GM19238 (cell line): Measurements from ENCODE around the gene S100P.
"Not testable (repeated sequence)": the region's sequence is repeated elsewhere in the genome, so short reads cannot be mapped to it uniquely, and the experiment has no call there.

Experiments
- DNase-seq: peaks from one replicate; pipeline ENCODE4 v3.0.0; 2011; ENCODE audit warnings: low spot score; ENCODE audit not compliant: insufficient read length

S100P gene

GRCh38 chr4:6720202-6720699 lies 26.6 kb downstream of the S100P start:
- DNase-seq = peak; percentile 86

- no peak for DNase-seq
These were observed 27.4 kb downstream of the S100P start for GRCh38 chr4:6721121-6721520.

DNA sequence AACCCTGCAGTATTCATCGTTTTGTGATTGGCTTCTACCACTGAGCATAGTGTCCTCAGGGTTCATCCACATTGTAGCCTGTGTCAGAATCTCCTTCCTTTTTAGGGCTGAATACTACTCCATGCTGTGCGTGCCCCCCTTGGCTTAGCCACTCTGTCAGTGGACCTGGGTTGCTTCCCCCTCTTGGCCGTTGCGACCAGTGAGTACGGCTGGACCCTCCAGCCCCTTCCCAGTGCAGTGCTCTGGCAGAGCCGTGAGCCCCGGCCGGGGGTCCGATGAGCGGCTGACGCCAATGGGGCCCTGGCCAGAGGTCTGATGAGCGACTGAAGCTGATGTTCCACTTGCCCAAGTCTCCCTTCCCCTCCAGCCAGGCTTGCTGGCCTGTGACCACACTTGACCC lies 29.2 kb downstream of the S100P start:
- no peak for DNase-seq

- DNase-seq = no peak
These were observed 30.2 kb downstream of the S100P start for GRCh38 chr4:6723851-6724250.

- DNase-seq = no peak
These were observed 30.9 kb downstream of the S100P start for GRCh38 chr4:6724421-6725111.

- DNase-seq = not testable (repeated sequence)
These were observed 31.8 kb downstream of the S100P start for GRCh38 chr4:6725427-6725961.

DNA sequence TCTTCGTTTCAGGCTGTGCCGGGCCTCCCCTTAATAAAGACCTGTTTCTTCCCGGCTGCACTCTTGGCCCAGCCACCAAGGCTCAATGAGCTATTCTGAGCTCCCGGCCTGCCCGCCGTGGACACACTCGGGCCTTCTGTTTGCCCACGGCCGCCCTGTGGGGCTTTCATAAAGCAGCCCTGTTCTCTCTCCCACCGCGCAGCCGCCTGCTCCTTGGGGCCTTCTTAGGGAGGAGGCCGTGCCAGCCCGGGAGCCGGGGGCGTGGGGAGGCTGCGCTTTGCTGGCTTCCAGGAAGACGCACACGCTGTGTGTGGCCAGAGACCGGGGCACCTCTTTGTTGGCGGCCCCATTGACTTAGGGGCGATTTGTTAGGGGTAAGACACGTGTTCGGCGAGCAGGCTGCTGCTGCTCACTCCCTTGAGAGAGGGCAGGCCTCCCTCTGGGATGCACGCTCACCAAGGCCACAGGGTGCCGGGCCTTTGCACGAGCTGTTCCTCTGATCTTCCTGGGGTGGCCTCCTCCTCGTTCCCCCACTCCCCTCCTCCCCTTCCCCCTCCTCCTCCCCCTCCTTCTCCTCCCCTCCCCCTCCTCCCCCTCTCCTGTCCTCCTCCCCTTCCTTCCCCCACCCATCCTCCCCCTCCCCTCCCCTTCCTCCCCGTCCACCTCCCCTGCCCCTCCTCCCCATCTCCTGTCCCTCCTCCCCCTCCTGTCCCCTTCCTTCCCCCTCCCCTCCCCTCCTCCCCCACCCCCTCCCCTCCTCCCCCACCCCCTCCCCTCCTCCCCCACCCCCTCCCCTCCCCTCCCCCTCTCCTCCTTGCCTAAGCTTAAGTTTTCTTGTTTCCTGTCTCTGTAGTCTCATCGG lies 33.6 kb downstream of the S100P start:
- no peak for DNase-seq

GRCh38 chr4:6727943-6728250 lies 34.2 kb downstream of the S100P start:
- DNase-seq = no peak

DNA sequence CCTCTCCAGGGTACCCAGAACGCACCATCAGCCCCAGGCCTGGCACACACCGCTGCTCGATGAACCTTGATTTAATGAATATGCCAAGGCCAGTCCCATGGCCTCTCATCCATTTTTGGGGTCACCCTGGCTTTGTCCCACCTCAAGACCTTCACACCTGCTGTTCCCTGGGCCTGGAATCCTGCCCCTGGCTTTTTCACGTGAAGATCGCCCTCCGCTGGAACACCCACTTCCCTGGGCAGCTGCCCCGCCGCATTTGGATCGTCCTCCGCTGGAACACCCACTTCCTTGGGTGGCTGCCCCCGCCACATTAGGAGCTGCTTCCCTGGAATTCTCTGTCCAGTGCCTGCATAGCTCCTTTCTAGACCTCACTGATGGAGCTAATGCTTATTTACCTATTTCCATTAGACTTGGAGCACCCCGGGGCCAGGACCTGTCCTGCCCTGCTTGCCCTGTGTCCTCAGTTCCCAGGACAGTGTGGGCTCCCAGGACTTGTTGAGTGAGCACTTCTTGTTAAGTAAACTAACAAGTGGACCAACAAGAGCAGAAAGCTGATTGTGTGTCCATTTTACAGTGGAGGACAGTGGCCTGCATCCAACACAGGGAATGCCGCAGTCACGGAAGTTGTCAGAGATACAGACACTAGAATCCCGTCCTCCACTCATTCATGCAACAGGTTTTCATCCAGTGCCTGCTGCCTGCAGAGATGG lies 34.8 kb downstream of the S100P start:
- DNase-seq = no peak

DNA sequence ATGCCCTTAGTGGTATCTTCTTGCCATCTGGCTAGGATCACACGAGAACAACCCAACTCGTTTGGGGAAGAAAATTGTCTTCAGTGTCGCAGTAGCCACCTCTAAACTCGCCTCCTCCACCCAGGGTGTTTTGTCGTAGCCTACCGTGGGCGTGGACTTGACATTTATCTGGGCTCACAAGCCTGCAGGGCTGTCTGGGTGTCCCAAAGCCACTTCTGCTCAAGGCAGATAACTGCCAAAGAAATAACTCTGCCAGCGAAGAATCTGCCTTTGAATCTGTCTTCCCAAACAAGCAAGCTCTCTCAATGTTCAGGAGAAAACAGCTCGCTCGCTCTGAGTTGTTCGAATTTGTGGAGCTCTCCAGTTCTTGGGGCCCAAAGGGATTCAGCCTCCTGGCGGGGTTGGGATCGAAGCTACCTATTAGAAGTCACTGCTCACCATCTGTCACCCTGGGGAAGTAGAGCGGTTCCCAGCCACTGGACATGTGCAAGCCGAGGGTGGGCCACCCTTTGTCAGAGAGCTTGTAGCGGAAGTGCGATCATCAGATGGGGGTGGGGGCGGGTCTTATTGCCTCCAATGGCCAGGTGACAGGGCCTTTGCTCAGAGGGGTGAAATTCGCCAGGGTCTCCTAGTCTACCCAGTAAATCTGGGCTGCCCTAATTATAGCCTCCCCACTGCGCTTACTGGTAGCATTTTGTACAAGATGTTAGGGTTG lies 37.1 kb downstream of the S100P start:
- no peak for DNase-seq

- DNase-seq = no peak
These were observed 37.6 kb downstream of the S100P start for GRCh38 chr4:6731318-6731675.

DNA sequence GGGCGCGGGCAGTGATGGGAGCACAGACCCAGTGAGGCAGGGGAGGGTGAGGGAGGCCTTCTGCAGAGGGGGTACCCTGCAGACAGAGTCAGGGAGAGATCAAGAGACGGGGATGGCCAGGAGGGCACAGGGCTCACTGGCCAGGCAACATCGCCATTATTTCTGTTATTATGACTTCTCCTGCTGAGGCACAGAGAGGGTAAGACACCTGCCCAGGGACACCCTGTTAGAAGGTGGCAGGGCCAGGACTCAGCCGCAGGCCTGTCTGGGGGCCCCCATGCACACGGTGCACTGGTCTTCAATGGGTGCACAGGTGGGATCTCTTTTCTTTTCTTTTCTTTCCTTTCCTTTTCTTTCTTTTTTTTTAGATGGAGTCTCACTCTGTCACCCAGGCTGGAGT lies 38.1 kb downstream of the S100P start:
- DNase-seq = no peak

- no peak for DNase-seq
These were observed 39.0 kb downstream of the S100P start for GRCh38 chr4:6732441-6733357.

GRCh38 chr4:6733358-6734164 lies 39.9 kb downstream of the S100P start:
- DNase-seq = no peak

DNA sequence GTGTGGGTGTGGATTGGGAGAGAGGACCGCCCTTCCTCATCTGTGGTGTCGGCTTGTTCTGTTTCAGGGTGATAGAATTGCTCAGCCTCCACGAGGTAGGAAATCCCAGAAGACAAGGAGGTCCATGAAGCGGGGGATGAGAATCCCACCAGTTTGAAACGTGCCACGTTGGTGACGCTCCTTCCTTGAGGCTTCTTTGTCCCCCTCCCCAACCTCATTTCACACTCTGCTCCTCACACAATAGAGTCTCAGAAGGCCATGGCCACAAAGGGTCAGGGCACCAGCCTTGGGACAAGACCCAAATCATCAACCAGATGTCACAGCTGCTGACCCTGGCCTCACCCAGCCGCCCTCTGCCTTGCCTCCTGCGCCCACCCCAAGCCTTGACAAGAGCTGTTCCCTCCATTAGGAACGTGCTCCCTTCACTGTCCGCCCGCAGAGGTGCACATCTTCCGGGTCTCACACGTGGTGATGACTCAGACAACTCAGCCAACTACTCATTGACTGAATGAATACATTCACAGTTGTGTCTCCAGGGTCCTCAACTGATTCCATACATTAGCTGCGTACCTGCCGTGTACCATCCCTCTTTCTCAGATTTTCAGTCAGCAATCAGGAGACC lies 40.6 kb downstream of the S100P start:
- DNase-seq = no peak

GRCh38 chr4:6739920-6740319 lies 46.2 kb downstream of the S100P start:
- DNase-seq = no peak

- DNase-seq = no peak
These were observed 46.7 kb downstream of the S100P start for GRCh38 chr4:6740347-6740746.

GRCh38 chr4:6742507-6742906 lies 48.8 kb downstream of the S100P start:
- DNase-seq = no peak

DNA sequence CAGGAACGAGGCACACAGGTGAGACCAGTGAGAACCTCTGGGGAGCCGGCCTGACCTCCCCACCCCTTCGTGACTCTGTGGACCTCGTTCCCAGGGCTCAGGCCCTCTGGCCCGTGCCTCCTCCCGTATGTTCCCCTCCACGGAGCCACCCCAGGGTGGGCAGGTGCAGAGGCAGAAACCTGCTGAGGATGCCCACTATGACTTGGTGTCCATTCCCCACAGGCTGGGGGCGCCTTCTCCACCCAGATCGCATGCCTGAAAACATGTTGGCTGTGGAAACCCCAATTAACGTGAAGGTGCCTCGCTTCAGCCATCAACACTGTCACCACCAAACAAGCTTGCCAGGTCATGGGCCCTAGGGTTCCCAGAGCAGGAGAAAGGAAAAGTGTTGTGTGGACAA lies 49.3 kb downstream of the S100P start:
- no peak for DNase-seq
